ENCODE measurements around the gene SLC25A51. TPM values are rescaled to one million over a fixed set of nuclear protein-coding genes. Genes with fewer than 3 reads are reported as not detected.

The SLC25A51 gene
- total RNA-seq, 4 donors from 2014 or later, result 27.5 to 43.9 (median 35.8) TPM

- Histone ChIP-seq H3K4me3 (no peak overlapping the region), H3K4me1 (peaks cover 0 to 21% (median 0%) of the 10 kb centered on the region in 3 donors), H3K27ac (no peak overlapping the region), H3K9me3 (no peaks in the 10 kb centered on the region), H3K27me3 (no peaks in the 10 kb centered on the region), H3K36me3 (peaks cover 0 to 14% of the 10 kb centered on the region in 2 donors)
- TF ChIP-seq EP300 (IDR thresholded peaks at IDR 0.05), result no peak
- TF ChIP-seq POLR2AphosphoS5 (IDR thresholded peaks at IDR 0.05), result no peak
- TF ChIP-seq CTCF (IDR thresholded peaks at IDR 0.05), result no peak
- no peak for ATAC-seq
- WGBS, 2 donors (ENCODE audit: low coverage in 1 of 2), result 87 to 100% methylated on average over 2 to 3 of the region's 14 CpGs
Measured at GRCh38 chr9:37923118-37923795, 19.3 kb upstream of the SLC25A51 start.

GRCh38 chr9:37922363-37923117 lies 18.6 kb upstream of the SLC25A51 start:
- Histone ChIP-seq H3K27me3 (no peaks in the 10 kb centered on the region), H3K9me3 (no peaks in the 10 kb centered on the region), H3K36me3 (peaks cover 0 to 21% of the 10 kb centered on the region in 2 donors), H3K4me1 (peaks cover 0 to 21% (median 2%) of the 10 kb centered on the region in 3 donors), H3K27ac (no peak overlapping the region), H3K4me3 (no peak overlapping the region)
- 86% methylated on average over 4 of the region's 13 CpGs; no CpG with 5 or more reads in 1 of the 2 donors for WGBS, 2 donors (ENCODE audit: low coverage in 1 of 2)
- TF ChIP-seq POLR2A (IDR thresholded peaks at IDR 0.05) (no peak), POLR2AphosphoS5 (IDR thresholded peaks at IDR 0.05) (no peak), CTCF (IDR thresholded peaks at IDR 0.05) (no peak), EP300 (IDR thresholded peaks at IDR 0.05) (no peak)
- no peak for ATAC-seq

GRCh38 chr9:37921546-37922300 lies 17.8 kb upstream of the SLC25A51 start:
- peaks cover 0 to 21% (median 6%) of the 10 kb centered on the region in 3 donors for H3K4me1 ChIP-seq
- no peak overlapping the region for H3K27ac ChIP-seq
- no peak for ATAC-seq
- H3K9me3 ChIP-seq, result no peaks in the 10 kb centered on the region
- 70 to 86% methylated on average over 10 to 11 of the region's 15 CpGs for WGBS, 2 donors (ENCODE audit: low coverage in 1 of 2)
- H3K4me3 ChIP-seq, result no peak overlapping the region
- no peak for TF ChIP-seq POLR2A (IDR thresholded peaks at IDR 0.05)
- no peak for TF ChIP-seq EP300 (IDR thresholded peaks at IDR 0.05)
- no peak for TF ChIP-seq POLR2AphosphoS5 (IDR thresholded peaks at IDR 0.05)
- TF ChIP-seq CTCF (IDR thresholded peaks at IDR 0.05), result no peak
- no peaks in the 10 kb centered on the region for H3K27me3 ChIP-seq
- peaks cover 0 to 24% of the 10 kb centered on the region in 2 donors for H3K36me3 ChIP-seq

- ATAC-seq, result no peak
- no peak overlapping the region for H3K4me3 ChIP-seq
- no peaks in the 10 kb centered on the region for H3K9me3 ChIP-seq
- 75% methylated on average over 7 of the region's 7 CpGs; no CpG with 5 or more reads in 1 of the 2 donors for WGBS, 2 donors (ENCODE audit: low coverage in 1 of 2)
- H3K4me1 ChIP-seq, result peaks cover 0 to 27% (median 7%) of the 10 kb centered on the region in 3 donors
- peaks cover 0 to 26% of the 10 kb centered on the region in 2 donors for H3K36me3 ChIP-seq
- TF ChIP-seq POLR2A (IDR thresholded peaks at IDR 0.05) (no peak), EP300 (IDR thresholded peaks at IDR 0.05) (no peak), CTCF (IDR thresholded peaks at IDR 0.05) (no peak), POLR2AphosphoS5 (IDR thresholded peaks at IDR 0.05) (no peak)
- no peak overlapping the region for H3K27ac ChIP-seq
- H3K27me3 ChIP-seq, result no peaks in the 10 kb centered on the region
Measured at GRCh38 chr9:37921168-37921510, 17.2 kb upstream of the SLC25A51 start.
